Measurements from ENCODE around the gene MORN1. TPM values are rescaled to one million over a fixed set of nuclear protein-coding genes. Genes with fewer than 3 reads are reported as not detected.

The MORN1 gene
- total RNA-seq, 1 experiment from 2014 or later: 47.8 TPM

DNA sequence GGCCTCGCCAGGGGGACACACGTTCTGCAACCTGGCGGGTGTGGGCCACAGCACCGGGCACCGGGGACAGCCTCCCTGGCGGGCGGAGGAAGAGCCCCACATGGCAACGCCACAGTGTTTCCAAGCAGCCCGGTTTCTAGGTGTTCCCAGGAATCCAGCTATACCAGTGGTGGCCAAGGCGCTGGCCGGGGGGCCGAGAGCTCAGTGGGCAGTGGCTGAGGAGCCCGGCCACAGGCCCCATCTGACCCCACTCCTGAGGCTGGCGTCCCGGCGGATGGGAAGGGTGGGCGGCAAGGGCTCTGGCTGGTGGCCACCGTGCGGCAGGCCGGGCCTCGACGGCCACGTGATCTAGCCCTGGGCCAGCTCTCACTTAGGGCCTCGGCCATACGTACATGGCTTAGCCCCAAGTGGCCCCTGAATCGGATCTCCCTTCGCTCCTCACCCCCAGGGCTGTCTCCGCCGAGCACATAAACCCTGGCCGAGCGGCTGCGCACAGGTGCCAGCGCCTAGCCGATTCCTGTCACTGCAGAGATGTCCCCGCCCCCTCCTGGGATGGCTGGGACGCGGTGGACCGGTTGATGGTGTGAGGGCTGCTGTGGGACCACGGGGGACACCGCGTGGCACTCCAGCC, 68.7 kb downstream of the MORN1 start:
- peak in 1 of 2 experiments; percentile 79 for DNase-seq
- Histone ChIP-seq H3K79me2 (ENCODE audit: low read depth) (no peaks in the 10 kb centered on the region), H3K9me3 (ENCODE audit: insufficient read depth, low read depth) (no peaks in the 10 kb centered on the region), H3K4me3 (no peak overlapping the region), H4K20me1 (ENCODE audit: insufficient read depth) (no peaks in the 10 kb centered on the region), H3K4me2 (peak overlapping the region; percentile 69), H3K36me3 (ENCODE audit: low read depth) (no peaks in the 10 kb centered on the region), H2AFZ (no peak overlapping the region), H3F3A (ENCODE audit: insufficient read depth, low read depth) (no peaks in the 10 kb centered on the region), H3K9me2 (ENCODE audit: insufficient read depth) (no peaks in the 10 kb centered on the region), H3K27ac (no peak overlapping the region), H3K27me3 (ENCODE audit: insufficient read depth, low read depth) (peaks cover 9% of the 10 kb centered on the region), H3K4me1 (replicated peaks; ENCODE audit: insufficient read depth) (peaks cover 10% of the 10 kb centered on the region; the same call in 1 of the 2 replicates)
- BruUV-seq (replicated peaks): no TSS peak
- ChIA-PET POLR2A (ENCODE audit: unreplicated experiment) (interaction anchor here (0.6 to 0.7 kb wide), 5 partner anchors 13 to 1232 kb away, joined by 3 to 4 read pairs (median 4); no protein-coding TSS in a partner anchor), CTCF (interaction anchor here (0.7 kb wide), 1 partner anchor 32 kb away, joined by 4 read pairs; no protein-coding TSS in a partner anchor)
- TF ChIP-seq EZH2 (IDR thresholded peaks at IDR 0.05; ENCODE audit: low read depth) (no peak), CTCF (conservative IDR thresholded peaks at IDR 0.05) (no peak)
- intact Hi-C loops (cut with micrococcal nuclease; ENCODE audit: unreplicated experiment): no loop called here

GRCh38 chr1:2322065-2322571, 69.2 kb downstream of the MORN1 start:
- H3K27ac ChIP-seq: no peak overlapping the region
- no peaks in the 10 kb centered on the region for H3K9me3 ChIP-seq (ENCODE audit: insufficient read depth, low read depth)
- H3F3A ChIP-seq (ENCODE audit: insufficient read depth, low read depth): peaks cover 1% of the 10 kb centered on the region; the same call in 1 of the 2 replicates
- peak; percentile 61 to 84 for DNase-seq
- peak overlapping the region; percentile 32; the same call in 1 of the 2 replicates for H3K4me3 ChIP-seq
- H3K79me2 ChIP-seq (ENCODE audit: low read depth): no peaks in the 10 kb centered on the region
- no peak overlapping the region for H2AFZ ChIP-seq
- ChIA-PET CTCF (interaction anchor here (0.7 kb wide), 1 partner anchor 31 kb away, joined by 4 read pairs; no protein-coding TSS in a partner anchor), POLR2A (ENCODE audit: unreplicated experiment) (interaction anchor here (0.6 to 0.7 kb wide), 5 partner anchors 12 to 1233 kb away, joined by 3 to 4 read pairs (median 4); no protein-coding TSS in a partner anchor)
- intact Hi-C loops (cut with micrococcal nuclease; ENCODE audit: unreplicated experiment): no loop called here
- no TSS peak for BruUV-seq (replicated peaks)
- no peak for TF ChIP-seq EZH2 (IDR thresholded peaks at IDR 0.05; ENCODE audit: low read depth)
- TF ChIP-seq CTCF (conservative IDR thresholded peaks at IDR 0.05): no peak
- no peaks in the 10 kb centered on the region for H3K36me3 ChIP-seq (ENCODE audit: low read depth)
- H3K9me2 ChIP-seq (ENCODE audit: insufficient read depth): no peaks in the 10 kb centered on the region
- peaks cover 9% of the 10 kb centered on the region for H3K27me3 ChIP-seq (ENCODE audit: insufficient read depth, low read depth)
- peaks cover 10% of the 10 kb centered on the region; the same call in 1 of the 2 replicates for H3K4me1 ChIP-seq (replicated peaks; ENCODE audit: insufficient read depth)
- H3K4me2 ChIP-seq: peak overlapping the region; percentile 69
- H4K20me1 ChIP-seq (ENCODE audit: insufficient read depth): no peaks in the 10 kb centered on the region

DNA sequence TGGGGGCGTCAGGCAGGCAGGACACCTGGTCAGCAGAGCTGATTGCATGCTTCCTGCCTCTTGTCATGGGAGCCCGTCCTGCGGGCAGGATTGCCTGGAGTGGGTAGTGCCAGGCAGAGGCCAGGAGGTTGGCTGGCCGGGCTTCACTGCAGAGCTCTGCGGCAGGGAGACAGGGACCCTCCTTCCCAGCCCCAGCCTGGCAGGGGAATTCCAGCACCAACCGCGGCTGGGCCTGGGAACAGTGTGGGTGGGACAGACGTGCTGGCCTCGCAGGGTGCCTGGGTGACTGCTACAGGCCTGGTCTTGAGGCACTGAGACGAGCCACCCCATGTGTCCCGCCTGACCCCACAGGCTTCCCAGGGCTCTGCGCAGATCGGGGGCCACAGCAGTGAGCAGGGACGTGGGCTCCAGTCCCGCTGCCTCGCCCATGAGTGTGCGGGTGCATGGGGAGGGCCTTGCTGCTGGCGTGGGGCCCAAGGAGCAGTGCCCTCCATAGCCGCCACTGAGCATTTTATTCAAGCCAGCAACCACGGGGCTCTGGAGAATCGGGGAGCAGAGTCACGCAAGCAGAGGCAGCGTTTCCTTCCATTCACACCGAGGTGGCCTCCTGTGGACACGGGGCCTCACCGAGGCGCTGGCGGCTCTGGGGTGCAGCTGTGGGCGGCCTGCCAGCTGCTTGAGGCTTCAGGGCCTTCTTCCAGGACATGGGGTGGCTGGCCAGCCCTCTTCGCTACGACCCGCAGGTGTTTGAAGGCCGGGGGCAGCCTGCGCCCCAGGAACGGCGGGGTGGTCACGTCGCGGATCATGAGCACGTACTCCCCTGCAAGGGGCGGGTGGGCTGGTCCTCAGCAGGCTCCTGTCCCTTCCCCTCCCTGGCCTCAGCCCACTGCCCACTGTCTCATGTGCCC, 70.3 kb downstream of the MORN1 start:
- DNase-seq: no peak
- no peak overlapping the region for H2AFZ ChIP-seq
- H3K4me1 ChIP-seq (replicated peaks; ENCODE audit: insufficient read depth): peaks cover 21% of the 10 kb centered on the region
- no peaks in the 10 kb centered on the region for H3K79me2 ChIP-seq (ENCODE audit: low read depth)
- no peaks in the 10 kb centered on the region for H3K9me3 ChIP-seq (ENCODE audit: insufficient read depth, low read depth)
- H3K9me2 ChIP-seq (ENCODE audit: insufficient read depth): no peaks in the 10 kb centered on the region
- H3K27me3 ChIP-seq (ENCODE audit: insufficient read depth, low read depth): peaks cover 9% of the 10 kb centered on the region
- CTCF ChIA-PET: no interaction called here
- no peaks in the 10 kb centered on the region for H3K36me3 ChIP-seq (ENCODE audit: low read depth)
- H3K4me2 ChIP-seq: no peak overlapping the region; the same call in 1 of the 2 replicates
- H4K20me1 ChIP-seq (ENCODE audit: insufficient read depth): no peaks in the 10 kb centered on the region
- peaks cover 10% of the 10 kb centered on the region; the same call in 1 of the 2 replicates for H3F3A ChIP-seq (ENCODE audit: insufficient read depth, low read depth)
- POLR2A ChIA-PET (ENCODE audit: unreplicated experiment): no interaction called here
- H3K27ac ChIP-seq: no peak overlapping the region
- intact Hi-C loops (cut with micrococcal nuclease; ENCODE audit: unreplicated experiment): no loop called here
- no peak for TF ChIP-seq CTCF (conservative IDR thresholded peaks at IDR 0.05)
- TF ChIP-seq EZH2 (IDR thresholded peaks at IDR 0.05; ENCODE audit: low read depth): no peak
- H3K4me3 ChIP-seq: no peak overlapping the region
- BruUV-seq (replicated peaks): no TSS peak
